Keratinocyte (primary cell): ENCODE measurements around the gene HHIPL2. TPM values are rescaled to one million over a fixed set of nuclear protein-coding genes. Genes with fewer than 3 reads are reported as not detected.

Source experiments
- DNase-seq: peaks from one replicate; pipeline ENCODE4 v3.0.0-alpha.2; 2011; ENCODE audit warnings: low read depth, missing footprints, low spot score
- FAIRE-seq: peaks from 2 replicates; lab custom pipeline; 2011; peaks lifted over from hg19 to GRCh38; lab: Jason Lieb, UNC
- H2AFZ ChIP-seq: 2 replicates; pipeline ENCODE4 v1.6.0; 2012; ENCODE audit warnings: low read length, control low read depth, inconsistent platforms; ENCODE audit not compliant: control insufficient read depth
- H3K27ac ChIP-seq: 2 replicates; pipeline ENCODE4 v1.5.1; 2011; ENCODE audit warnings: low read length; ENCODE audit not compliant: control insufficient read depth, insufficient read depth
- H3K27me3 ChIP-seq: 3 replicates; pipeline ENCODE4 v1.6.0; 2011; ENCODE audit warnings: low read length; ENCODE audit not compliant: control insufficient read depth, insufficient read depth; ENCODE audit errors: extremely low read depth
- H3K36me3 ChIP-seq, 2 experiments: 2 replicates in 1 of 2; 3 replicates in 1 of 2; pipeline ENCODE4 v1.5.1; 2011; ENCODE audit warnings: low read length in 2 of 2, mild to moderate bottlenecking in 1 of 2; ENCODE audit not compliant: control insufficient read depth in 2 of 2, insufficient read depth in 2 of 2; ENCODE audit errors: extremely low read depth in 1 of 2
- H3K4me1 ChIP-seq: 3 replicates; pipeline ENCODE4 v1.5.1; 2011; ENCODE audit warnings: low read length; ENCODE audit not compliant: control insufficient read depth, insufficient read depth; ENCODE audit errors: extremely low read depth
- H3K4me2 ChIP-seq: 3 replicates; pipeline ENCODE4 v1.6.0; 2011; ENCODE audit warnings: low read depth, low read length; ENCODE audit not compliant: control insufficient read depth, insufficient read depth; ENCODE audit errors: extremely low read depth
- H3K4me3 ChIP-seq, 3 experiments: fragments of 200-600 bp in 1 of 3; sonication (generic) in 1 of 3; 2 replicates in 2 of 3; 3 replicates in 1 of 3; pipeline ENCODE4 v1.5.1; 2011 to 2016; ENCODE audit warnings: low read length in 3 of 3, mild to moderate bottlenecking in 3 of 3, control low read depth in 2 of 3, inconsistent platforms in 1 of 3, low read depth in 1 of 3, mixed read lengths in 1 of 3, mixed run types in 1 of 3, moderate library complexity in 1 of 3; ENCODE audit not compliant: control insufficient read depth in 2 of 3, insufficient read depth in 2 of 3; ENCODE audit errors: extremely low read depth in 1 of 3
- H3K79me2 ChIP-seq: 2 replicates; pipeline ENCODE4 v1.6.0; 2012; ENCODE audit warnings: low read length; ENCODE audit not compliant: control insufficient read depth, insufficient read depth
- H3K9ac ChIP-seq: 3 replicates; pipeline ENCODE4 v1.6.0; 2011; ENCODE audit warnings: low read length; ENCODE audit not compliant: control insufficient read depth, insufficient read depth; ENCODE audit errors: extremely low read depth
- H3K9me1 ChIP-seq: 3 replicates; pipeline ENCODE4 v1.6.0; 2011; ENCODE audit warnings: low read length; ENCODE audit not compliant: control insufficient read depth, insufficient read depth; ENCODE audit errors: extremely low read depth
- H3K9me3 ChIP-seq: 2 replicates; pipeline ENCODE4 v1.5.1; 2012; ENCODE audit warnings: low read depth, low read length; ENCODE audit not compliant: control insufficient read depth
- H4K20me1 ChIP-seq: 3 replicates; pipeline ENCODE4 v1.6.0; 2011; ENCODE audit warnings: low read length; ENCODE audit not compliant: control insufficient read depth, insufficient read depth; ENCODE audit errors: extremely low read depth
- EZH2 ChIP-seq: IDR thresholded peaks from one replicate; pipeline ENCODE4 v1.6.1; 2012; ENCODE audit warnings: inconsistent platforms, mild to moderate bottlenecking, low read length, moderate library complexity
- dilution Hi-C: fragments of 300-500 bp; cut with MboI; formaldehyde crosslinking; loops from one replicate; pipeline ENCODE4 v1.7.0; 2020; ENCODE audit warnings: low sequenced_read_pairs; ENCODE audit not compliant: extremely low pct_ligation_motif_present
- polyA plus RNA-seq, 5 experiments: library from polyadenylated mRNA; depleted of rRNA in 3 of 5; stranded (reverse) in 3 of 5; stranded (forward) in 1 of 5; unstranded in 1 of 5; fragments of >200 nt; gene quantifications; 1 replicate in 1 of 5; 2 replicates in 3 of 5; 3 replicates in 1 of 5; pipeline versions ENCODE4 v1.2.1 to v1.2.3, GENCODE V29; 2011 to 2012; ENCODE audit warnings: missing spikeins in 2 of 5, low read depth in 1 of 5, low replicate concordance in 1 of 5
- TF ChIP-seq, protein P1 (sequence below), 3 experiments: IDR thresholded peaks in 1 of 3; conservative IDR thresholded peaks in 1 of 3; optimal IDR thresholded peaks in 1 of 3; 2 replicates in 2 of 3; 3 replicates in 1 of 3; pipeline versions ENCODE3 to v1.5.1; 2011; ENCODE audit warnings: low read length in 3 of 3, mild to moderate bottlenecking in 3 of 3, moderate library complexity in 2 of 3, control low read depth in 1 of 3, inconsistent platforms in 1 of 3; ENCODE audit not compliant: insufficient read depth in 2 of 3; ENCODE audit errors: extremely low read depth in 1 of 3

The HHIPL2 gene
- polyA plus RNA-seq, 1 donor (not counting 4 experiments of a cell fraction or from before 2014, with no cell fraction given): 0.16 TPM

GRCh38 chr1:222582099-222582774 lies 34.3 kb upstream of the HHIPL2 start:
- dilution Hi-C loops: no loop called here
- H3K79me2 ChIP-seq: peaks cover 9% of the 10 kb centered on the region
- peaks cover 21% of the 10 kb centered on the region for H3K4me1 ChIP-seq
- no peaks in the 10 kb centered on the region for H3K9me1 ChIP-seq
- peak; percentile 77 for FAIRE-seq
- H3K27ac ChIP-seq: peak overlapping the region; percentile 61
- peaks cover 4 to 11% of the 10 kb centered on the region in 2 experiments for H3K36me3 ChIP-seq
- peak; percentile 69 for DNase-seq
- TF ChIP-seq EZH2: no peak
- TF ChIP-seq, protein P1, sequence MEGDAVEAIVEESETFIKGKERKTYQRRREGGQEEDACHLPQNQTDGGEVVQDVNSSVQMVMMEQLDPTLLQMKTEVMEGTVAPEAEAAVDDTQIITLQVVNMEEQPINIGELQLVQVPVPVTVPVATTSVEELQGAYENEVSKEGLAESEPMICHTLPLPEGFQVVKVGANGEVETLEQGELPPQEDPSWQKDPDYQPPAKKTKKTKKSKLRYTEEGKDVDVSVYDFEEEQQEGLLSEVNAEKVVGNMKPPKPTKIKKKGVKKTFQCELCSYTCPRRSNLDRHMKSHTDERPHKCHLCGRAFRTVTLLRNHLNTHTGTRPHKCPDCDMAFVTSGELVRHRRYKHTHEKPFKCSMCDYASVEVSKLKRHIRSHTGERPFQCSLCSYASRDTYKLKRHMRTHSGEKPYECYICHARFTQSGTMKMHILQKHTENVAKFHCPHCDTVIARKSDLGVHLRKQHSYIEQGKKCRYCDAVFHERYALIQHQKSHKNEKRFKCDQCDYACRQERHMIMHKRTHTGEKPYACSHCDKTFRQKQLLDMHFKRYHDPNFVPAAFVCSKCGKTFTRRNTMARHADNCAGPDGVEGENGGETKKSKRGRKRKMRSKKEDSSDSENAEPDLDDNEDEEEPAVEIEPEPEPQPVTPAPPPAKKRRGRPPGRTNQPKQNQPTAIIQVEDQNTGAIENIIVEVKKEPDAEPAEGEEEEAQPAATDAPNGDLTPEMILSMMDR (optimal IDR thresholded peaks at IDR 0.05 in 1 of 3, IDR thresholded peaks at IDR 0.05 in 1 of 3, conservative IDR thresholded peaks at IDR 0.05 in 1 of 3; ENCODE audit: extremely low read depth in 1 of 3, insufficient read depth in 2 of 3, low read length in 3 of 3): no peak
- peak overlapping the region; percentile 65 for H3K4me2 ChIP-seq
- H3K27me3 ChIP-seq: no peaks in the 10 kb centered on the region
- H2AFZ ChIP-seq: no peak overlapping the region
- no peak overlapping the region for H3K4me3 ChIP-seq
- no peaks in the 10 kb centered on the region for H3K9me3 ChIP-seq
- H3K9ac ChIP-seq: no peak overlapping the region
- no peaks in the 10 kb centered on the region for H4K20me1 ChIP-seq

DNA sequence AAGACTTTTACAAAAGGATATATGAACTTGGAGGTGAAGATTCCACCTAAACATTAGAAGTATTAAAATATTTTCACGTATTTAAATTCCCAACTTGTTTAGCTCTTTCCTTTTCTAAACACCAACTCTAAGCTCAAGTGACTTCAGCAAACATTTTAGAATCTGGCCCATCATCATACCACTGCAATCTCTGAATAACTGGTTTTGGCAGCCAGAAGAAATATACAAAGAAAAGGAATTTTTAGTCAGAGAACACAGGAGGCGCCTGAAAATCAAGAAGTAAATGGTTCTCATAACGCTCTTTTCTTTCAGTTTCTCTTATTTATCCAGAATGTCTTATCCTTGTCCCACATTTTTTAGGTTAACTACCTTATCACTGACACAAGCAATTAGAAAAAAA lies 31.4 kb upstream of the HHIPL2 start:
- FAIRE-seq (no peak), DNase-seq (no peak)
- Histone ChIP-seq H2AFZ (no peak overlapping the region), H3K4me1 (peaks cover 21% of the 10 kb centered on the region), H3K27me3 (no peaks in the 10 kb centered on the region), H4K20me1 (no peaks in the 10 kb centered on the region), H3K36me3 (peaks cover 1 to 15% of the 10 kb centered on the region in 2 experiments), H3K4me2 (no peak overlapping the region), H3K9me1 (no peaks in the 10 kb centered on the region), H3K4me3 (no peak overlapping the region), H3K9me3 (no peaks in the 10 kb centered on the region), H3K9ac (no peak overlapping the region), H3K27ac (no peak overlapping the region), H3K79me2 (peaks cover 4% of the 10 kb centered on the region)
- dilution Hi-C loops: no loop called here
- no peak for TF ChIP-seq EZH2
- TF ChIP-seq, protein P1 (optimal IDR thresholded peaks at IDR 0.05 in 1 of 3, IDR thresholded peaks at IDR 0.05 in 1 of 3, conservative IDR thresholded peaks at IDR 0.05 in 1 of 3; ENCODE audit: extremely low read depth in 1 of 3, insufficient read depth in 2 of 3, low read length in 3 of 3): no peak
